Panc1 (cell line): ENCODE results near the gene SNHG17.

Source experiments
- CTCF ChIP-seq: fragments of 450-650 bp; IDR thresholded peaks from 2 replicates; pipeline ENCODE4 v1.5.1; 2017; ENCODE audit warnings: mild to moderate bottlenecking
- POLR2AphosphoS5 ChIP-seq: IDR thresholded peaks from 2 replicates; pipeline ENCODE4 v1.6.1; 2012; ENCODE audit warnings: mild to moderate bottlenecking, low read depth, low read length, moderate library complexity
- TCF7L2 ChIP-seq: IDR thresholded peaks from 2 replicates; pipeline ENCODE4 v1.6.1; 2011; ENCODE audit warnings: mild to moderate bottlenecking, low read depth, low read length, inconsistent platforms

GRCh38 chr20:38407321-38407720 lies 27.8 kb downstream of the SNHG17 start:
- TF ChIP-seq CTCF (no peak), TCF7L2 (no peak), POLR2AphosphoS5 (no peak)
